GM18870 (cell line): ENCODE measurements around the gene MTM1.
A peak's percentile ranks its signal among the peaks of the same experiment; 100 is the strongest.

ENCODE experiments used
- ATAC-seq: cut with Tn5 transposase; IDR thresholded peaks from one replicate; pipeline ENCODE4 v1.9.1; 2021; ENCODE audit warnings: moderate library complexity; ENCODE audit not compliant: unreplicated experiment

Gene MTM1

GRCh38 chrX:150548251-150548650, 20.2 kb upstream of the MTM1 start:
- ATAC-seq, result no peak

DNA sequence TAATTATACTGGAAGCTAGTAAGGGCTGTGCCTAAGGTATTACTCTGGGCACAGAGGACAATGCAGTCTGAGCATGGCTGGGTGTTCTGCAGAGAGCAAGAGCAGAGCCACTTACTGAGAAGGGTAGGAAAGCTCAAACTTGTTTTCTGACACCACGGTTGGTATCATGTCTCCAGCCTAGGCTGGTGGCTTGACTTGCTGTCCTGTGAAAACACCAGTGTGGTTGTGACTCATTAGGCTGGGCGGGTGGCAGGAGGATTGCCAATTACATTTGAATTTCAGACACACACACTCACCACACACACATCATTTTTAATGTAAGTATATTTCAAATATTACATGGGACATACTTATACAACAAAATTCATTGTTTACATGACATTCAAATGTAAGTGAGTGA, 19.7 kb upstream of the MTM1 start:
- no peak for ATAC-seq

DNA sequence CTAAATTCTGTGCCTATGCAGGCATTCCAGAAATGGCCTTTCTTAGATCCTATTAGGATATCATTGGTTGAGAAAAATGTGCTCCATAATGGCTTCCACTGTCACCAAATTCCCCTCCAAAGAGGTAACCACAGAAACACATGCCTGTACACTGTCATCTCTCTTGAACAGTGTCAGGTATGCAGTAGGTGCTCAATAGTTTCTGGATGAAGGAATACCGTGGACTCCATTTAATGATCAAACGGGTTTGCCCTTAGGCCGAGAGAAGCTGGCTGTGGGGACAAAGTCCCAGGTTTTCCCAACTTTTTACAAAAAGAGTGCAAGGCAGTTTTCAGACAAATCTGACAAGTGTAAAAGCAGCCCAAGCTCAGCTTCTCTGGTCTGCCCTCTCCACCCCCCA, 16.5 kb upstream of the MTM1 start:
- no peak for ATAC-seq

GRCh38 chrX:150558424-150558823, 10.0 kb upstream of the MTM1 start:
- ATAC-seq, result no peak

GRCh38 chrX:150564838-150565237, 3.6 kb upstream of the MTM1 start:
- no peak for ATAC-seq

DNA sequence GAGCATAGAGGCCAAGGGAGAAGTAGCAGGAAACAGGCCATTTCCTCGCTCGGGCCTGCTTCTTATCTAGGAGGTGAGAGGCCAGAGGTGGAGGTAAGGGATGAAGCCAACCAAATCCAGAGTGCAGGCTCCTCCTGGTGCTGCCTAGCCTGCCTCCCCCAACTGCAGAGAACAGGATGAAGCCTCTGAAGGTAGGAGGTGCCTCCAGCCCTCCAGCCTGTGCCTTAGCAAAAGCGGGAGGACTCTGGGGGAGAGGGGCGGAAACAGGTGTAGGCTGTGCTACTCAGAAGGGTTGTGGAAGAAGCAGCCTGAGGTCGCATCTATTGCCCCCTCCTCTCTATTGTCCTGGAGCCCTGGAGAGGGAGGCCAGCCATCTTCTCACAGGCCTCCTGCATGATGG, 2.9 kb upstream of the MTM1 start:
- no peak for ATAC-seq

GRCh38 chrX:150566734-150567182, 1.7 kb upstream of the MTM1 start:
- no peak for ATAC-seq

DNA sequence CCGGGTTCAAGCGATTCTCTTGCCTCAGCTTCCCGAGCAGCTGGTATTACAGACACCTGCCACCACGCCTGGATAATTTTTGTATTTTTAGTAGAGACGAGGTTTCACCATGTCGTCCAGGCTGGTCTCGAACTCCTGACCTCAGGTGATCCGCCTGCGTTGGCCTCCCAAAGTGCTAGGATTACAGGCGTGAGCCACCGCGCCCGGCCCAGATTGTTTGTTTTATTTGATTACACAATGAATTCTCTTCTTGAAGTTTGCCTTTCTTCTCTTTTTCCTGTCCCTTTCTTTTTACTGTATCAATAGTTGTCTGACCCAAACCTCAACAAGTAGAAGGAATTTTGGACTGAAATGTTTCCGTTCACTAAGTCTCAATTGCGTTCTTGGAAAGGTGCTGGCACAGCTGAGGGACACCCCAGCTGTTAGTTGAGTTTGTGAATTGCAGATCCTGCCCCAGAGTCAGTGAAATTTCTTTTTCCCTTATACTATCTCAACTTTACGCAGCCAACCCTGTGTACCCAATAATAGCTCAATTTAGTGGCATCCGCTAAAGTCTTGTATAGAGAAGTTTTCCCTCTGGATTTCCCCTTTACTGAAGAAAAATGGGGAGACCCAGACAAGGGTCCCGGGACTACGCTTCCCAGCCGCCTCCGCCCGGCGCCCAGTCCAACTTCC, 639 bp upstream of the MTM1 start:
- peak; percentile 1 for ATAC-seq

DNA sequence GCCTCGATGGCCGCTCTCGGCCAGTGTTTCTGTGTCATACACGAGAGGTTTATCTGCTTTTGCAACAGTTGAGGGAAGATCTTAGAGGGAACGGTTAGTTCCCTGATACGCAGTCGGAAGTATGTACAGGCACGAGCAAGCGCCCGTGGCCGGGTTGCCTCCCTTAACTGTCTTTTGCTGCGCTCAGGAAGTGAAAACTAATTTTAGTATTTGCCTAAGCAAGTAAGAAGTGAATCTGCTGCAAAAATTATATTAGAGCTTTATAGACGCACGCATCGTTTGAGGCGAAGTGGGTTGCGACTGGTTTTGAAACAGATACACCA, 695 bp downstream of the MTM1 start:
- peak; percentile 28 for ATAC-seq

GRCh38 chrX:150570512-150570911, 2.1 kb downstream of the MTM1 start:
- ATAC-seq, result no peak

DNA sequence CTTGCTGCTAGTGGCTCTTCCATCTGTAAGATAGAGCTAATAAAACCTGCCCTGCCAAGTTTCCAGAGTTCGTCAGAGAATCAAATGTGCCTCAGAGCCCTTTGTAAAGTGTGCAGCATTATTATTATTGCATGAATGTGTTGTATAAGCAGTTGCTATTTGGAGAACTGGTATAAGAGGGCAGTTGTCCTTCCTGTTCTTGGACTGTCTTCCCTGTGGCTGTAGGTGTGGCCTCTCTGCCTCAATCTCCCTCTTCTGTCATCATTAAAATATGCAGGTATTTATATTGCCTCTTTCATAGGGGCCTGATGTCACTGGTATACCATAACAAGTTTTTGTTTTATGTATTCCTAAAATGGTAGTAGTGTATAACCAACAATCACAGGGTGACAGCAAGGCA, 3.8 kb downstream of the MTM1 start:
- ATAC-seq, result no peak

DNA sequence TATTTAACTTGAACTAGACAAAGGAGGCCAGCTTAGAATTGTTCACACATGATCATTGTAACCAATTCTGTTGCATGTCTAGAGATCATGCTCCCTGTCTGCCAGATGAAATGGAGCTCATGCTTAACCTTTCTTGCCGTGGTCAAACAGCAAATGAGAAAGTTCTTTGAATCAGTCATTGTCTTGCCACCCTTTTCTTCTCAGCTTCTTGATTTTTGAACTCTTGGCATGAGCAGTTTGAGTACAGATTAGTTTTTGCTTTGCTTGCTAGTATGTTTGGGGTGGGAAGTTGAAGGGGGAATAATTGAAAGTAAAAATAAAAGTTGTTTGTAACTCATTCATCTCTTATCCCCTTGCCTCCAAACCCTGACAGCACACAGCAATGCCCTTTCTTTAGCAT, 4.7 kb downstream of the MTM1 start:
- ATAC-seq, result no peak

GRCh38 chrX:150573702-150574101, 5.3 kb downstream of the MTM1 start:
- ATAC-seq, result no peak

DNA sequence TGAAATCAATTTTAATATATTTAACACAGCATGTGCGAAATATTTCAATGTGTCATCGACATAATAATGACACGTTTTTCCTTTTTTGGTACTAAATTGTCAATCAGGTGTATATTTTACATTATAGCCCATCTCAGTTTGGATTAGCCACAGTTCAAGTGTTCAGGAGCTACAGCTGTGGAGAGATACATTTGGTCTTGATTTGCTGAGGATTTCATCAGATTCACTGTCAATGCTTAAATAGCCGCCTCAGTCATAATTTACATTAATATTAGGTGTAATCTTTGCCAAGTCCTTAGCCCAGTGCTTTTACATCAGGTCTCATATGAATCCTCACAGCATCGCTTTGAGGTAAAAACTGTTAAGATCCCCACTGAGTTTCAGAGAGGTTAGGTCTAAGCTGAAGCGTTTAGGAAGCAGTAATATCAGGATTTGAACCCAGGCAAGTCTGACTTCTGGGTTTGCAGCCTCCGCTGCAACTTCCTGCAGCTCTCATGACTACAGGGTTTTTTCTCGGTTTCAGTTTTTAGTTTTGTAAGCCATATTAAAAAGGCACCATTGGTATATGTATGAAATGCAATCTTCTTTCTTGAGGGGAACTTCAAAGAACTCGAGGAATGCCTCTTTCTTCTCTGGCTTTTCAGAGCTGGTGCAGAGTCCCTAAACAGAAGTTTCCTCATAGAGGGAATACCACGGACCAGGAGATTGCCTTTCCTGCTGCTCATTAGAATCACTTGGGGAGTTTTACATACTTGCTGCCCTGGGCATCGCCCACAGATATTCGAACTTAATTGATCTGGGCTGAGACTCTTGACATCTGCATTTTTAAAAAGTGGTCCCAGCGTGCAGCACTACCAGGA, 6.4 kb downstream of the MTM1 start:
- peak; percentile 63 for ATAC-seq

GRCh38 chrX:150575419-150575814, 7.0 kb downstream of the MTM1 start:
- no peak for ATAC-seq

GRCh38 chrX:150577174-150577573, 8.8 kb downstream of the MTM1 start:
- ATAC-seq, result no peak

- ATAC-seq, result no peak
These were observed 12.8 kb downstream of the MTM1 start for GRCh38 chrX:150581093-150581775.

DNA sequence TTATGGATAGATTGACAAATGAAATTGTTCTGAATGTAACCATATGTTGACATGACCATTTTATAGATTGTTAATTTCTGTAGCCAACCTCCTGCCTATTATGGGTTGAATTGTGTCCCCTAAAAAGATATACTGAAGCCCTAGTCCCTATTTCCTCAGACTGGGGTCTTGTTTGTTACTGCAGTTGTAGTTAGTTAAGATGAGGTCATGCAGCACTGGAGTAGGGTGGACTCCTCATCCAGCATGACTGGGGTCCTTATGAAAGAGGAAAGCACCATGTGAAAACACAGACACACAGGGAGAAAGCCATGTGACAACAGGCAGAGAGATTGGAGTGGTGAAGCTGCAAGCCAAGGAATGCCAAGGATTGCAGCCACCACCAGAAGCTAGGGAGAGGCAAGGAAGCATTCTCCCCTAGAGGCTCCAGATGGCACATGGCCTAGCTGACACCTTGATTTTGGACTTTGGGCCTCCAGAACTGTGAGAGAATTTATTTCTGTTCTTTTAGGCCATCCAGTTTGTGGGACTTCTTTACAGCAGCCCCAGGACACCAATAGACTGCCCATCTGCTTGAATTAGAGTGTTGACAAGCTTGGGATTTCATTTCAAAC, 14.0 kb downstream of the MTM1 start:
- no peak for ATAC-seq

GRCh38 chrX:150587585-150588503, 19.4 kb downstream of the MTM1 start:
- no peak for ATAC-seq

DNA sequence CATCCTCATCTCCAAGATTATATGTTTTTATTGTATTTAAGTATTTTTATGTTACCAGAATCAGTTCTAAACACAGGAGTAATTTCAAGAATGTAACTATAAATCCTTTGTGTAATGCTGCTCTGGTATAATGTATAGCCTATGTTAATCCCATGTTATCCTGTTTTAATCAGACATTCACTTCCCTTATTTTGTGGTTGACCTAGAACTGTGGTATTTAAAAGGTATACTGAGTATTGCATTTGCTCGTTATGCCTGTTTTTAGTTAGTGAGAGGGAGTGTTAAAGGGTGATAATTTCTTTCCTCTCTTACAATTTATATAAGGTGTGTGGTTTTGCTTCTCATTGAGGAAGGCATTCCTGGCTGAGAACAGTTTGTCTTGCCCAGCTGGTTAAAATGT, 26.2 kb downstream of the MTM1 start:
- ATAC-seq, result no peak

DNA sequence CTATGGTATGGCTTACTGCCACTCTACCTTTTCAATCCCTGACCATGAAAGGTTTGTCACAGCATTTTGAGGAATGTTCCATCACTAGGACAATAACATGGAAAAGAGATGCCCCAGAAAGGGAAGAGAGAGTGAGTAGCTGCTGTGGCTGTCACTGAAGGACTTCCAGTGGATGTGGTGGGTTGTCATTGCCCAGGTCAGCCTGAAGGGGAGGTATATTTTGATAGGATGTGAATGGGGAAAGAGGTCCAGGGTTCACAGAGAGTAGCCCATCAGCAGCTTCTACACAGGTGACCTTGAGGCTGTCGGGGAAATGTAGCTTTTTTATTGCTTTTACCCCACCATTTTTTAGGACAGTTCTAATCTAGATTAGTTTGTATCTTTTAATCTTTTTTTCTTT, 30.8 kb downstream of the MTM1 start:
- ATAC-seq, result no peak
